Measurements from ENCODE around the gene IVD. TPM values are rescaled to one million over a fixed set of nuclear protein-coding genes. Genes with fewer than 3 reads are reported as not detected.

The IVD gene
- total and polyA plus RNA-seq, 5 donors from 2014 or later = 25.0 to 40.2 (median 32.9) TPM

DNA sequence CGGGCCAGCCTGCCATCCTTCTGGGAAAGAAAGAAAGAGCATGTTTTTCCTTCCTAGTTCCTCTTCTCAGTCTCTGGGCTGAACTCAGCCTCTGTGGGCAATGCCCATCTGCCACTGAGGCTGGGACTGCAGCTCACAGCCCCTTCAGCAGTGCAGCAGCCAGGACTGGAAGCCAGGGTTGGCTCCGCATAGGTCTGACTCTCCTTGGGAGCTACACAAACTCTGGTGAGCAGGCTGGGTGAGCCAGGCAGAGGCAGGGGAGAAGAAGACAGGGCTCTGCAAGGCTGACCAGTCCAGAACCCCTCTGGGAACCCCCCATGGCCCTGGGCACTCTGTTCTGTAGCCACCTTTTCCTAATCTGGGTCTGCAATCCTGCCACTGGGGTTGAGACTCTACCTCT, 44.0 kb upstream of the IVD start:
- H3K36me3 ChIP-seq (ENCODE audit: control insufficient read depth, insufficient read depth, low read length) = no peaks in the 10 kb centered on the region
- H3K4me1 ChIP-seq (ENCODE audit: control insufficient read depth, insufficient read depth, low read length, poor library complexity, severe bottlenecking) = peaks cover 21% of the 10 kb centered on the region
- Mint-ChIP-seq H3K27ac (no peak overlapping the region), H3K4me3 (peak overlapping the region in 1 of 4 donors; percentile 60), H3K4me1 (peaks cover 0 to 47% (median 12%) of the 10 kb centered on the region in 4 donors), H3K9me3 (peaks cover 0 to 1% (median 0%) of the 10 kb centered on the region in 7 donors), H3K27me3 (peaks cover under 1% of the 10 kb centered on the region), H3K36me3 (peaks cover 8% of the 10 kb centered on the region)
- H3K27ac ChIP-seq (ENCODE audit: insufficient read depth, low read length, poor library complexity, severe bottlenecking) = no peak overlapping the region
- no peak overlapping the region for H3K4me3 ChIP-seq (ENCODE audit: low read depth, low read length)
- no peaks in the 10 kb centered on the region for H3K9me3 ChIP-seq (ENCODE audit: control insufficient read depth in 2 of 2, low read length in 2 of 2)
- ATAC-seq (ENCODE audit: low read depth in 2 of 2) = no peak
- no peak for DNase-seq
- no peaks in the 10 kb centered on the region for H3K27me3 ChIP-seq (ENCODE audit: control insufficient read depth, insufficient read depth, low read length)

GRCh38 chr15:40363611-40364010, 42.0 kb upstream of the IVD start:
- H3K4me3 Mint-ChIP-seq = peak overlapping the region in 1 of 4 donors; percentile 54
- no peaks in the 10 kb centered on the region for H3K9me3 ChIP-seq (ENCODE audit: control insufficient read depth in 2 of 2, low read length in 2 of 2)
- no peaks in the 10 kb centered on the region for H3K36me3 ChIP-seq (ENCODE audit: control insufficient read depth, insufficient read depth, low read length)
- peaks cover 26% of the 10 kb centered on the region for H3K4me1 ChIP-seq (ENCODE audit: control insufficient read depth, insufficient read depth, low read length, poor library complexity, severe bottlenecking)
- peaks cover 5 to 51% (median 18%) of the 10 kb centered on the region in 4 donors for H3K4me1 Mint-ChIP-seq
- no peaks in the 10 kb centered on the region for H3K27me3 Mint-ChIP-seq
- H3K27ac Mint-ChIP-seq = no peak overlapping the region
- no peaks in the 10 kb centered on the region for H3K27me3 ChIP-seq (ENCODE audit: control insufficient read depth, insufficient read depth, low read length)
- H3K4me3 ChIP-seq (ENCODE audit: low read depth, low read length) = no peak overlapping the region
- H3K27ac ChIP-seq (ENCODE audit: insufficient read depth, low read length, poor library complexity, severe bottlenecking) = no peak overlapping the region
- peaks cover 0 to 1% (median 0%) of the 10 kb centered on the region in 7 donors for H3K9me3 Mint-ChIP-seq
- H3K36me3 Mint-ChIP-seq = peaks cover 8% of the 10 kb centered on the region
- DNase-seq (no peak), ATAC-seq (ENCODE audit: low read depth in 2 of 2) (no peak)

GRCh38 chr15:40364251-40364650, 41.3 kb upstream of the IVD start:
- Histone ChIP-seq H3K4me1 (ENCODE audit: control insufficient read depth, insufficient read depth, low read length, poor library complexity, severe bottlenecking) (peaks cover 22% of the 10 kb centered on the region), H3K27me3 (ENCODE audit: control insufficient read depth, insufficient read depth, low read length) (no peaks in the 10 kb centered on the region), H3K36me3 (ENCODE audit: control insufficient read depth, insufficient read depth, low read length) (no peaks in the 10 kb centered on the region), H3K9me3 (ENCODE audit: control insufficient read depth in 2 of 2, low read length in 2 of 2) (no peaks in the 10 kb centered on the region), H3K27ac (ENCODE audit: insufficient read depth, low read length, poor library complexity, severe bottlenecking) (no peak overlapping the region), H3K4me3 (ENCODE audit: low read depth, low read length) (no peak overlapping the region)
- peaks cover 0 to 1% (median 0%) of the 10 kb centered on the region in 7 donors for H3K9me3 Mint-ChIP-seq
- ATAC-seq (ENCODE audit: low read depth in 2 of 2) = no peak
- peak overlapping the region in 1 of 4 donors; percentile 44 for H3K4me3 Mint-ChIP-seq
- H3K4me1 Mint-ChIP-seq = peaks cover 5 to 50% (median 17%) of the 10 kb centered on the region in 4 donors
- no peak overlapping the region for H3K27ac Mint-ChIP-seq
- peaks cover 8% of the 10 kb centered on the region for H3K36me3 Mint-ChIP-seq
- no peaks in the 10 kb centered on the region for H3K27me3 Mint-ChIP-seq
- DNase-seq = no peak

DNA sequence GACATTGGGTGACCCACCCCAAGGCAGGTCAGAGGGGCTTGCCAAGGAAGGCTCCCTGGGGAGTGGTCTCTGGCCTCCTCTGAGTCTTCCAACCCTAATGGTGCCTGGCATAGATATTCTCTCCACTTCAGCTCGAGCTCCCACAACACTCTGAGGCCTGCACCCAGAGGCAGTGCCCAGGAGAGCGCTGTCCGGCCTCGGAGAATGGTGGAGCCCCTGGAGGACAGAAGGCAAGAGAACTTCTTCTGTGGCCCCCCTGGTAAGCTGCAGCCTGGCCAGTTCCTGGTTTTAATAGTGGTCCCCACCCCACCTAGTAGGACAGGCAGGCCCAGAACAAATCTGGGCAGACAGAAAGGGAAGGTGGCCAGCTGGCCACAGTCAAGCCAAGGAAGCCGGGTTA, 40.6 kb upstream of the IVD start:
- Mint-ChIP-seq H3K27me3 (no peaks in the 10 kb centered on the region), H3K4me3 (peak overlapping the region in 1 of 4 donors; percentile 74), H3K27ac (no peak overlapping the region), H3K36me3 (peaks cover 8% of the 10 kb centered on the region), H3K4me1 (peaks cover 5 to 49% (median 17%) of the 10 kb centered on the region in 4 donors), H3K9me3 (peaks cover 0 to 1% (median 0%) of the 10 kb centered on the region in 7 donors)
- Histone ChIP-seq H3K36me3 (ENCODE audit: control insufficient read depth, insufficient read depth, low read length) (no peaks in the 10 kb centered on the region), H3K9me3 (ENCODE audit: control insufficient read depth in 2 of 2, low read length in 2 of 2) (no peaks in the 10 kb centered on the region), H3K27ac (ENCODE audit: insufficient read depth, low read length, poor library complexity, severe bottlenecking) (no peak overlapping the region), H3K4me3 (ENCODE audit: low read depth, low read length) (no peak overlapping the region), H3K27me3 (ENCODE audit: control insufficient read depth, insufficient read depth, low read length) (no peaks in the 10 kb centered on the region), H3K4me1 (ENCODE audit: control insufficient read depth, insufficient read depth, low read length, poor library complexity, severe bottlenecking) (peaks cover 22% of the 10 kb centered on the region)
- ATAC-seq (ENCODE audit: low read depth in 2 of 2) (no peak), DNase-seq (no peak)

- H3K4me1 Mint-ChIP-seq = peaks cover 5 to 49% (median 17%) of the 10 kb centered on the region in 4 donors
- peaks cover 22% of the 10 kb centered on the region for H3K4me1 ChIP-seq (ENCODE audit: control insufficient read depth, insufficient read depth, low read length, poor library complexity, severe bottlenecking)
- H3K27ac ChIP-seq (ENCODE audit: insufficient read depth, low read length, poor library complexity, severe bottlenecking) = no peak overlapping the region
- H3K4me3 Mint-ChIP-seq = peak overlapping the region; percentile 48 to 91 (median 72)
- DNase-seq (no peak), ATAC-seq (ENCODE audit: low read depth in 2 of 2) (no peak)
- peak overlapping the region in 2 of 3 donors; percentile 9 to 67 for H3K27ac Mint-ChIP-seq
- peaks cover 0 to 1% (median 0%) of the 10 kb centered on the region in 7 donors for H3K9me3 Mint-ChIP-seq
- no peaks in the 10 kb centered on the region for H3K27me3 Mint-ChIP-seq
- no peaks in the 10 kb centered on the region for H3K36me3 ChIP-seq (ENCODE audit: control insufficient read depth, insufficient read depth, low read length)
- peaks cover 8% of the 10 kb centered on the region for H3K36me3 Mint-ChIP-seq
- H3K27me3 ChIP-seq (ENCODE audit: control insufficient read depth, insufficient read depth, low read length) = no peaks in the 10 kb centered on the region
- H3K4me3 ChIP-seq (ENCODE audit: low read depth, low read length) = no peak overlapping the region
- no peaks in the 10 kb centered on the region for H3K9me3 ChIP-seq (ENCODE audit: control insufficient read depth in 2 of 2, low read length in 2 of 2)
Observed at GRCh38 chr15:40365624-40366456, 39.8 kb upstream of the IVD start.

- H3K27me3 Mint-ChIP-seq = no peaks in the 10 kb centered on the region
- DNase-seq (no peak), ATAC-seq (ENCODE audit: low read depth in 2 of 2) (no peak)
- H3K27ac Mint-ChIP-seq = peak overlapping the region in 2 of 3 donors; percentile 75 to 88
- peak overlapping the region; percentile 39 for H3K4me3 ChIP-seq (ENCODE audit: low read depth, low read length)
- H3K36me3 Mint-ChIP-seq = peaks cover 8% of the 10 kb centered on the region
- H3K4me1 ChIP-seq (ENCODE audit: control insufficient read depth, insufficient read depth, low read length, poor library complexity, severe bottlenecking) = peaks cover 22% of the 10 kb centered on the region
- no peaks in the 10 kb centered on the region for H3K9me3 ChIP-seq (ENCODE audit: control insufficient read depth in 2 of 2, low read length in 2 of 2)
- peak overlapping the region; percentile 86 to 93 (median 90) for H3K4me3 Mint-ChIP-seq
- peaks cover 0 to 1% (median 0%) of the 10 kb centered on the region in 7 donors for H3K9me3 Mint-ChIP-seq
- no peak overlapping the region for H3K27ac ChIP-seq (ENCODE audit: insufficient read depth, low read length, poor library complexity, severe bottlenecking)
- no peaks in the 10 kb centered on the region for H3K36me3 ChIP-seq (ENCODE audit: control insufficient read depth, insufficient read depth, low read length)
- H3K4me1 Mint-ChIP-seq = peaks cover 5 to 49% (median 17%) of the 10 kb centered on the region in 4 donors
- H3K27me3 ChIP-seq (ENCODE audit: control insufficient read depth, insufficient read depth, low read length) = no peaks in the 10 kb centered on the region
Observed at GRCh38 chr15:40366457-40367370, 38.9 kb upstream of the IVD start.

- Mint-ChIP-seq H3K4me1 (peaks cover 5 to 44% (median 15%) of the 10 kb centered on the region in 4 donors), H3K27ac (peak overlapping the region; percentile 75 to 88 (median 88)), H3K36me3 (peaks cover 4% of the 10 kb centered on the region), H3K4me3 (peak overlapping the region; percentile 86 to 93 (median 90)), H3K9me3 (peaks cover 0 to 1% (median 0%) of the 10 kb centered on the region in 7 donors), H3K27me3 (no peaks in the 10 kb centered on the region)
- Histone ChIP-seq H3K27ac (ENCODE audit: insufficient read depth, low read length, poor library complexity, severe bottlenecking) (peak overlapping the region; percentile 51), H3K27me3 (ENCODE audit: control insufficient read depth, insufficient read depth, low read length) (no peaks in the 10 kb centered on the region), H3K4me1 (ENCODE audit: control insufficient read depth, insufficient read depth, low read length, poor library complexity, severe bottlenecking) (peaks cover 22% of the 10 kb centered on the region), H3K4me3 (ENCODE audit: low read depth, low read length) (peak overlapping the region; percentile 39), H3K36me3 (ENCODE audit: control insufficient read depth, insufficient read depth, low read length) (no peaks in the 10 kb centered on the region), H3K9me3 (ENCODE audit: control insufficient read depth in 2 of 2, low read length in 2 of 2) (no peaks in the 10 kb centered on the region)
- no peak for DNase-seq
- no peak for ATAC-seq (ENCODE audit: low read depth in 2 of 2)
Observed at GRCh38 chr15:40367371-40367685, 38.3 kb upstream of the IVD start.
